ENCODE data around the gene ANKS1B. TPM values are rescaled to one million over a fixed set of nuclear protein-coding genes. Genes with fewer than 3 reads are reported as not detected.

Gene ANKS1B
- 1 to 10 TPM; 1.5 to 5.5 (median 4.4) TPM for total RNA-seq

GRCh38 chr12:99984271-99985128 is at the start of gene ANKS1B:
TSS of gene ANKS1B (minus strand) at chr12:99984936. CDS start at chr12:99984237, 699 bp downstream.
- WGBS, 2 donors, result 1 to 2% methylated on average over 35 to 49 of the region's 98 CpGs
- H3K4me3 ChIP-seq (ENCODE audit: low read depth, poor library complexity, severe bottlenecking), result peak within 1 kb of the TSS; percentile 65
- no peak for DNase-seq (ENCODE audit: low spot score in 2 of 2)
- TF ChIP-seq CTCF (IDR thresholded peaks at IDR 0.05), result no peak
- TF ChIP-seq POLR2A (IDR thresholded peaks at IDR 0.05), result no peak
- intact Hi-C loops (cut with DNase I; ENCODE audit: low total_unique reads), result no loop called here

- 62 to 77% methylated on average over 2 of the region's 2 CpGs for WGBS, 2 donors
- no peak for TF ChIP-seq CTCF (IDR thresholded peaks at IDR 0.05)
- TF ChIP-seq POLR2A (IDR thresholded peaks at IDR 0.05), result no peak
- no peak for DNase-seq (ENCODE audit: low spot score in 2 of 2)
- no peak overlapping the region for H3K4me3 ChIP-seq (ENCODE audit: low read depth, poor library complexity, severe bottlenecking)
- intact Hi-C loops (cut with DNase I; ENCODE audit: low total_unique reads), result no loop called here
Measured at GRCh38 chr12:100031836-100032235, 47.1 kb upstream of the ANKS1B start.

GRCh38 chr12:100027671-100028070 is 42.9 kb upstream of the ANKS1B start:
- DNase-seq (ENCODE audit: low spot score in 2 of 2), result no peak
- WGBS, 2 donors, result 73 to 81% methylated on average over 3 of the region's 3 CpGs
- no peak overlapping the region for H3K4me3 ChIP-seq (ENCODE audit: low read depth, poor library complexity, severe bottlenecking)
- intact Hi-C loops (cut with DNase I; ENCODE audit: low total_unique reads), result no loop called here
- TF ChIP-seq CTCF (IDR thresholded peaks at IDR 0.05), result no peak
- no peak for TF ChIP-seq POLR2A (IDR thresholded peaks at IDR 0.05)

- intact Hi-C loops (cut with DNase I; ENCODE audit: low total_unique reads), result no loop called here
- no peak overlapping the region for H3K4me3 ChIP-seq (ENCODE audit: low read depth, poor library complexity, severe bottlenecking)
- WGBS, 2 donors, result 93 to 100% methylated on average over 1 of the region's 1 CpG
Measured at GRCh38 chr12:100026241-100026640, 41.5 kb upstream of the ANKS1B start.

GRCh38 chr12:100024974-100025555 is 40.3 kb upstream of the ANKS1B start:
- DNase-seq (ENCODE audit: low spot score in 2 of 2), result no peak
- TF ChIP-seq CTCF (IDR thresholded peaks at IDR 0.05) (no peak), POLR2A (IDR thresholded peaks at IDR 0.05) (no peak)
- whole genome bisulfite sequencing, 2 donors, result 83 to 91% methylated on average over 2 of the region's 2 CpGs
- H3K4me3 ChIP-seq (ENCODE audit: low read depth, poor library complexity, severe bottlenecking), result no peak overlapping the region
- intact Hi-C loops (cut with DNase I; ENCODE audit: low total_unique reads), result no loop called here

More at GRCh38 chr12:100026241-100026640, 41.5 kb upstream of the ANKS1B start:
- TF ChIP-seq POLR2A (IDR thresholded peaks at IDR 0.05) (no peak), CTCF (IDR thresholded peaks at IDR 0.05) (no peak)
- no peak for DNase-seq (ENCODE audit: low spot score in 2 of 2)
